GM12878 (cell line): ENCODE results near the gene CPNE6. TPM values are rescaled to one million over a fixed set of nuclear protein-coding genes. Genes with fewer than 3 reads are reported as not detected.

Experiments
- ATAC-seq: fragments of 200-7000 bp; cut with Tn5 transposase; 3 replicates; pipeline ENCODE4 v1.9.1; 2020; ENCODE audit warnings: mild to moderate bottlenecking, moderate library complexity
- BruUV-seq: library from RNA; stranded (reverse); fragments of 400-500 nt; replicated peaks from 2 replicates; lab custom pipeline; 2021; lab: Mats Ljungman, UMichigan
- CTCF ChIA-PET: fragments of 300-600 bp; sonication (Branson Sonifier 250); formaldehyde crosslinking; extraction: SDS; loops from one replicate; lab custom pipeline; 2021; ENCODE audit warnings: inconsistent platforms; lab: Yijun Ruan, JAX
- POLR2A ChIA-PET: fragments of 350-600 bp; formaldehyde crosslinking; extraction: SDS; loops from one replicate; lab custom pipeline; 2021; ENCODE audit warnings: inconsistent platforms; lab: Charles Lee
- RAD21 ChIA-PET: fragments of 300-600 bp; sonication (Branson Sonifier 250); formaldehyde crosslinking; loops from one replicate; lab custom pipeline; 2023; ENCODE audit warnings: antibody characterized with exemption; ENCODE audit not compliant: unreplicated experiment; lab: Charles Lee
- SMC1A ChIA-PET: fragments of 300-600 bp; sonication (Branson Sonifier 250); formaldehyde crosslinking; loops from one replicate; lab custom pipeline; 2023; ENCODE audit not compliant: unreplicated experiment, uncharacterized antibody; lab: Charles Lee
- DNase-seq: peaks from one replicate; pipeline ENCODE4 v3.0.0-alpha.2; 2011; ENCODE audit warnings: low read depth, low spot score
- FAIRE-seq: peaks from 3 replicates; lab custom pipeline; 2011; peaks lifted over from hg19 to GRCh38; lab: Jason Lieb, UNC
- H2AFZ ChIP-seq: 2 replicates; pipeline ENCODE4 v1.6.0; 2011; ENCODE audit warnings: low read depth, low read length, control low read depth; ENCODE audit not compliant: control insufficient read depth
- H3K27ac ChIP-seq: 2 replicates; pipeline ENCODE4 v1.5.1; 2011; ENCODE audit warnings: control low read depth; ENCODE audit not compliant: control insufficient read depth, insufficient read depth
- H3K27me3 ChIP-seq, 2 experiments: replicated peaks in 1 of 2; 2 replicates each; pipeline versions ENCODE4 v1.6.0 to v1.6.1; 2011; ENCODE audit warnings: low read length in 1 of 2; ENCODE audit not compliant: control insufficient read depth in 2 of 2, insufficient read depth in 2 of 2
- H3K36me3 ChIP-seq, 2 experiments: 2 replicates each; pipeline ENCODE4 v1.5.1; 2011; ENCODE audit warnings: low read length in 1 of 2; ENCODE audit not compliant: control insufficient read depth in 2 of 2, insufficient read depth in 2 of 2
- H3K4me1 ChIP-seq: 2 replicates; pipeline ENCODE4 v1.6.1; 2011; ENCODE audit warnings: mild to moderate bottlenecking, low read length, moderate library complexity, mixed read lengths; ENCODE audit not compliant: control insufficient read depth, insufficient read depth
- H3K4me2 ChIP-seq: 2 replicates; pipeline ENCODE4 v1.6.0; 2011; ENCODE audit warnings: control low read depth; ENCODE audit not compliant: control insufficient read depth, insufficient read depth
- H3K4me3 ChIP-seq: fragments of 200-600 bp; sonication (generic); 2 replicates; pipeline ENCODE4 v1.5.1; 2016
- H3K79me2 ChIP-seq: 2 replicates; pipeline ENCODE4 v1.6.0; 2011; ENCODE audit warnings: low read length; ENCODE audit not compliant: control insufficient read depth, insufficient read depth
- H3K9ac ChIP-seq: 2 replicates; pipeline ENCODE4 v1.8.0; 2011; ENCODE audit warnings: low read length, control low read depth, mixed read lengths; ENCODE audit not compliant: control insufficient read depth, insufficient read depth
- H3K9me3 ChIP-seq: replicated peaks from 3 replicates; pipeline ENCODE4 v1.5.1; 2011; ENCODE audit warnings: mild to moderate bottlenecking, low read length; ENCODE audit not compliant: control insufficient read depth, insufficient read depth
- H4K20me1 ChIP-seq: 2 replicates; pipeline ENCODE4 v1.6.0; 2011; ENCODE audit not compliant: control insufficient read depth, insufficient read depth
- ATF2 ChIP-seq: IDR thresholded peaks from 2 replicates; pipeline ENCODE4 v1.6.1; 2012; ENCODE audit warnings: low read length, inconsistent platforms
- BHLHE40 ChIP-seq, 2 experiments: fragments of 450-650 bp in 1 of 2; IDR thresholded peaks; 2 replicates each; pipeline ENCODE4 v1.6.1; 2011 to 2017; ENCODE audit warnings: low read depth in 2 of 2, borderline replicate concordance in 1 of 2, improper control_type of control experiment in 1 of 2, low read length in 1 of 2, mild to moderate bottlenecking in 1 of 2
- CEBPZ ChIP-seq: fragments of 150-350 bp; IDR thresholded peaks from 2 replicates; pipeline ENCODE4 v1.6.1; 2016; ENCODE audit warnings: low read depth, low read length
- EZH2 ChIP-seq: IDR thresholded peaks from 2 replicates; pipeline ENCODE4 v1.6.1; 2012; ENCODE audit warnings: low read depth, mild to moderate bottlenecking, control low read depth, inconsistent platforms, low read length, borderline replicate concordance; ENCODE audit not compliant: control insufficient read depth
- GABPA ChIP-seq: IDR thresholded peaks from 2 replicates; pipeline ENCODE4 v1.6.1; 2014; ENCODE audit warnings: antibody characterized with exemption, low read depth, mild to moderate bottlenecking, inconsistent platforms
- HDAC2 ChIP-seq: fragments of 200-600 bp; sonication (generic); IDR thresholded peaks from 2 replicates; pipeline ENCODE4 v1.6.1; 2017
- IKZF2 ChIP-seq, 2 experiments: fragments of 450-650 bp; IDR thresholded peaks; 2 replicates each; pipeline ENCODE4 v1.6.1; 2017; ENCODE audit warnings: mild to moderate bottlenecking in 2 of 2, moderate library complexity in 2 of 2
- MEF2A ChIP-seq: IDR thresholded peaks from 2 replicates; pipeline ENCODE4 v1.6.1; 2011; ENCODE audit warnings: low read depth, mild to moderate bottlenecking, low read length, moderate library complexity; ENCODE audit not compliant: insufficient read depth
- NRF1 ChIP-seq: conservative IDR thresholded peaks from 2 replicates; pipeline ENCODE4 v1.6.1; 2011; ENCODE audit warnings: mild to moderate bottlenecking, low read depth, low read length, improper control_type of control experiment
- RUNX3 ChIP-seq: IDR thresholded peaks from 2 replicates; pipeline ENCODE4 v1.6.1; 2012; ENCODE audit warnings: low read length, inconsistent platforms
- SUZ12 ChIP-seq: fragments of 200-600 bp; sonication (generic); IDR thresholded peaks from one replicate; pipeline ENCODE4 v1.6.1; 2018; ENCODE audit warnings: antibody characterized with exemption, mild to moderate bottlenecking; ENCODE audit not compliant: unreplicated experiment
- TBL1XR1 ChIP-seq: IDR thresholded peaks from 2 replicates; pipeline ENCODE4 v1.6.1; 2012; ENCODE audit warnings: low read depth, low read length, improper control_type of control experiment
- ZSCAN29 ChIP-seq: fragments of 450-650 bp; IDR thresholded peaks from 2 replicates; pipeline ENCODE4 v1.6.1; 2017; ENCODE audit warnings: mild to moderate bottlenecking, moderate library complexity
- WGBS: methylation state at CpG from one replicate; pipeline ENCODE4 v1.1.6; 2016; ENCODE audit warnings: low lambda C conversion rate; ENCODE audit not compliant: insufficient replicate concordance, insufficient coverage; ENCODE audit errors: missing lambda C conversion rate; 5-methylcytosine and 5-hydroxymethylcytosine counted together
- in situ Hi-C: fragments of 300-500 bp; cut with MboI; formaldehyde crosslinking; loops from 9 replicates; pipeline ENCODE4 v1.14.3; 2018; ENCODE audit warnings: mixed read lengths
- intact Hi-C: fragments of 100-400 bp; cut with micrococcal nuclease; formaldehyde crosslinking; loops from one replicate; pipeline ENCODE4 v1.14.2; 2022; ENCODE audit not compliant: unreplicated experiment
- polyA plus RNA-seq, 11 experiments: library from polyadenylated mRNA; depleted of rRNA in 4 of 11; unstranded in 6 of 11; stranded (reverse) in 5 of 11; fragments of >200 nt; fragmentation: Nextera tagmentation in 4 of 11; fragmentation: Illumina TruSeq in 1 of 11; extraction: Ambion mirVana in 4 of 11; extraction: Trizol in 1 of 11; gene quantifications; 1 replicate in 1 of 11; 2 replicates in 10 of 11; pipeline versions ENCODE4 v1.2.1 to v1.2.3, GENCODE V29; 2011 to 2016; ENCODE audit warnings: inconsistent platforms in 2 of 11, missing spikeins in 2 of 11, low read depth in 1 of 11
- total RNA-seq, 4 experiments: library from RNA; depleted of rRNA in 3 of 4; stranded (reverse); fragments of >200 nt in 3 of 4; fragmentation: Illumina TruSeq in 1 of 4; extraction: Trizol in 1 of 4; gene quantifications; 2 replicates each; pipeline versions ENCODE4 v1.2.1 to v1.2.3, GENCODE V29; 2013 to 2021
- TF ChIP-seq, protein P1 (sequence below): fragments of 450-650 bp; IDR thresholded peaks from 2 replicates; pipeline ENCODE4 v1.6.1; 2017; ENCODE audit warnings: antibody characterized with exemption, mild to moderate bottlenecking, moderate library complexity

Gene CPNE6
- total and polyA plus RNA-seq, 10 of the 15 experiments (the other 5 are each of a cell fraction or from before 2014, with no cell fraction given), result 0.06 to 0.43 (median 0.18) TPM; not detected in 3

GRCh38 chr14:24095271-24096068 lies 24.1 kb downstream of the CPNE6 start:
- H3K27me3 ChIP-seq, result no peaks in the 10 kb centered on the region
- ChIA-PET SMC1A (interaction anchor here (0.6 to 9.2 kb wide), 10 partner anchors 11 to 147 kb away, joined by 3 to 195 read pairs (median 7); partner anchors contain the start of genes DCAF11, IPO4, IRF9 and NRL), POLR2A (interaction anchor here (0.7 to 6.8 kb wide), 16 partner anchors 9 to 147 kb away, joined by 3 to 90 read pairs (median 11); partner anchors contain the start of genes CARMIL3, DCAF11, EMC9 and IRF9), CTCF (interaction anchor here (0.7 to 11.2 kb wide), 10 partner anchors 10 to 507 kb away, joined by 3 to 294 read pairs (median 14); partner anchors contain the start of genes DCAF11, IRF9, NRL and PSME2), RAD21 (interaction anchor here (1.1 to 9.1 kb wide), 13 partner anchors 12 to 212 kb away, joined by 3 to 153 read pairs (median 6); partner anchors contain the start of genes CARMIL3, CIDEB, DCAF11 and IRF9)
- no peaks in the 10 kb centered on the region for H4K20me1 ChIP-seq
- peaks cover 24% of the 10 kb centered on the region for H3K79me2 ChIP-seq
- in situ Hi-C loops, result no loop called here
- peaks cover 4 to 14% of the 10 kb centered on the region in 2 experiments; a peak in 3 of 4 replicates for H3K36me3 ChIP-seq
- H3K4me1 ChIP-seq, result 0 out of 2 replicates have a peak, but pooled peaks cover 3% of the 10 kb centered on the region
- intact Hi-C loops, result loop anchor here (1.0 kb wide), 2 partner anchors 19 to 66 kb away; partner anchors contain the start of genes DCAF11, IRF9 and NRL
- peak overlapping the region; percentile 64 for H3K4me2 ChIP-seq
- peak overlapping the region; percentile 99 for H3K27ac ChIP-seq
- peak; percentile 85 for ATAC-seq
- H3K9ac ChIP-seq, result peak overlapping the region; percentile 100
- peak overlapping the region; percentile 2 for H2AFZ ChIP-seq
- BruUV-seq, result no TSS peak
- peak; percentile 92 for DNase-seq
- WGBS, result under 1% methylated on average over 12 of the region's 12 CpGs
- H3K4me3 ChIP-seq, result peak overlapping the region; percentile 98
- FAIRE-seq, result peak; percentile 99
- H3K9me3 ChIP-seq, result no peaks in the 10 kb centered on the region
- no peak for TF ChIP-seq EZH2
- TF ChIP-seq, protein P1, sequence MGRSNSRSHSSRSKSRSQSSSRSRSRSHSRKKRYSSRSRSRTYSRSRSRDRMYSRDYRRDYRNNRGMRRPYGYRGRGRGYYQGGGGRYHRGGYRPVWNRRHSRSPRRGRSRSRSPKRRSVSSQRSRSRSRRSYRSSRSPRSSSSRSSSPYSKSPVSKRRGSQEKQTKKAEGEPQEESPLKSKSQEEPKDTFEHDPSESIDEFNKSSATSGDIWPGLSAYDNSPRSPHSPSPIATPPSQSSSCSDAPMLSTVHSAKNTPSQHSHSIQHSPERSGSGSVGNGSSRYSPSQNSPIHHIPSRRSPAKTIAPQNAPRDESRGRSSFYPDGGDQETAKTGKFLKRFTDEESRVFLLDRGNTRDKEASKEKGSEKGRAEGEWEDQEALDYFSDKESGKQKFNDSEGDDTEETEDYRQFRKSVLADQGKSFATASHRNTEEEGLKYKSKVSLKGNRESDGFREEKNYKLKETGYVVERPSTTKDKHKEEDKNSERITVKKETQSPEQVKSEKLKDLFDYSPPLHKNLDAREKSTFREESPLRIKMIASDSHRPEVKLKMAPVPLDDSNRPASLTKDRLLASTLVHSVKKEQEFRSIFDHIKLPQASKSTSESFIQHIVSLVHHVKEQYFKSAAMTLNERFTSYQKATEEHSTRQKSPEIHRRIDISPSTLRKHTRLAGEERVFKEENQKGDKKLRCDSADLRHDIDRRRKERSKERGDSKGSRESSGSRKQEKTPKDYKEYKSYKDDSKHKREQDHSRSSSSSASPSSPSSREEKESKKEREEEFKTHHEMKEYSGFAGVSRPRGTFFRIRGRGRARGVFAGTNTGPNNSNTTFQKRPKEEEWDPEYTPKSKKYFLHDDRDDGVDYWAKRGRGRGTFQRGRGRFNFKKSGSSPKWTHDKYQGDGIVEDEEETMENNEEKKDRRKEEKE, result no peak
- TF ChIP-seq MEF2A, result no peak
- no peak for TF ChIP-seq GABPA
- no peak for TF ChIP-seq HDAC2
- peak; percentile 57; the same call in 1 of the 2 replicates for TF ChIP-seq RUNX3
- no peak for TF ChIP-seq SUZ12
- TF ChIP-seq NRF1, result no peak
- 0 out of 2 replicates have a peak, but pooled peaks have one; percentile 66 for TF ChIP-seq TBL1XR1
- no peak for TF ChIP-seq ZSCAN29
- TF ChIP-seq CEBPZ, result no peak
- TF ChIP-seq IKZF2 (IDR thresholded peaks at IDR 0.05), result peak; percentile 44 to 66; a peak in 3 of 4 replicates
- TF ChIP-seq ATF2, result no peak; the same call in 1 of the 2 replicates
- peak; percentile 82 to 85 for TF ChIP-seq BHLHE40 (IDR thresholded peaks at IDR 0.05; ENCODE audit: borderline replicate concordance in 1 of 2, low read depth in 2 of 2, low read length in 1 of 2)
